VCaP (cell line): Measurements from ENCODE around the gene DEDD.

Experiments
- H3K27ac ChIP-seq: fragments of 450-650 bp; 2 replicates; pipeline ENCODE4 v1.5.1; 2017
- CTCF ChIP-seq: fragments of 450-650 bp; conservative IDR thresholded peaks from 2 replicates; pipeline ENCODE4 v1.5.1; 2017; ENCODE audit warnings: mild to moderate bottlenecking, moderate library complexity

Gene DEDD

GRCh38 chr1:161153682-161154337 lies 21.3 kb upstream of the DEDD start, which contains the start of gene UFC1:
Gene UFC1, plus strand, starts transcription at chr1:161153978. Its CDS starts 20 bp downstream, at chr1:161153998.
- TF ChIP-seq CTCF: no peak
- H3K27ac ChIP-seq: peak within 1 kb of the TSS; percentile 97

GRCh38 chr1:161153176-161153575 lies 20.7 kb upstream of the DEDD start:
- H3K27ac ChIP-seq: peak overlapping the region; percentile 97
- TF ChIP-seq CTCF: no peak

- TF ChIP-seq CTCF: no peak
- no peak overlapping the region for H3K27ac ChIP-seq
Measured at GRCh38 chr1:161145832-161146231, 13.4 kb upstream of the DEDD start.

- H3K27ac ChIP-seq: no peak overlapping the region
- TF ChIP-seq CTCF: no peak
Measured at GRCh38 chr1:161140755-161141400, 8.4 kb upstream of the DEDD start.

GRCh38 chr1:161139766-161140165 lies 7.3 kb upstream of the DEDD start:
- TF ChIP-seq CTCF: peak; percentile 73

DNA sequence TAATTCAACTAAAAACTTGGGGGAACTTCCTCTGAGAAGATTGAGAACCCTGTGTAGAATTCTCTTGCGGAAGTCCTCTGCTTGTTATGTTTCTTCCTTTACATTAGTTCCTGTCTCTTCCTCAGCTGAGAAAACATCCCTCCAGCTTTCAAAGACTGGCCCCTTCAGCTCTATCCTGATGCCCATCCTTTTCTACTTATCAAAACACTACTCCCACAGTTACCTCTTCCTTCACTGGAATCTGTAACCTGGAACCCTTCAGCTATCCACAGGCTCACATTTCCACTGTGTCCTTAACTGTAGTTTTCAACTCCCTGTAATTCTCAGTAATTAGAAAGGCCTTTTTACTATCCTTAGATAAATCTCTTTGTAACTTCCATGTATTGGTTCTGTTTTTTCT lies 6.0 kb upstream of the DEDD start:
- no peak overlapping the region for H3K27ac ChIP-seq
- no peak for TF ChIP-seq CTCF

More at GRCh38 chr1:161139766-161140165, 7.3 kb upstream of the DEDD start:
- H3K27ac ChIP-seq: no peak overlapping the region

DNA sequence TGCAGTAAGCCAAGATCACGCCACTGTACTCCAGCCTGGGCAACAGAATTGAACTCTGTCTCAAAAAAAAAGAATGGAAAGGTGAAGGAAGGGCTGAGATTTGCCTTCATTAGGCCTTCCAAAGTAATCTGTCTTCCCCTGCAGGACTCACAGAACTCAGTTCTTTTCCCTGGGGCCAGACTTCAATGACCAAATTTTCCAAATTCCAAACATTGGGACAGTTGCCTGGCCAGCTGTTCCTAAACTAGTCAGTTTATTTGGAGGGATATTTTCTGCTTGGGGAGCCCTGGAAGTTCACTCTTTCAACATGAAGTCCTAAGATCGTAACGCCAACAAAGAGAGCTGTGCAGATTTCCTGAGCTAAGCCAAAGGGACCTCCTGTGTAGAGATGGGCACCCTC lies 5.4 kb upstream of the DEDD start:
- no peak for TF ChIP-seq CTCF
- no peak overlapping the region for H3K27ac ChIP-seq
